Measurements from ENCODE around the gene HDAC8. TPM values are rescaled to one million over a fixed set of nuclear protein-coding genes. Genes with fewer than 3 reads are reported as not detected.
"Not testable (repeated sequence)": the region's sequence is repeated elsewhere in the genome, so short reads cannot be mapped to it uniquely, and the experiment has no call there.

Gene HDAC8
- total RNA-seq, 2 donors from 2014 or later, result 12.0 to 13.0 TPM

DNA sequence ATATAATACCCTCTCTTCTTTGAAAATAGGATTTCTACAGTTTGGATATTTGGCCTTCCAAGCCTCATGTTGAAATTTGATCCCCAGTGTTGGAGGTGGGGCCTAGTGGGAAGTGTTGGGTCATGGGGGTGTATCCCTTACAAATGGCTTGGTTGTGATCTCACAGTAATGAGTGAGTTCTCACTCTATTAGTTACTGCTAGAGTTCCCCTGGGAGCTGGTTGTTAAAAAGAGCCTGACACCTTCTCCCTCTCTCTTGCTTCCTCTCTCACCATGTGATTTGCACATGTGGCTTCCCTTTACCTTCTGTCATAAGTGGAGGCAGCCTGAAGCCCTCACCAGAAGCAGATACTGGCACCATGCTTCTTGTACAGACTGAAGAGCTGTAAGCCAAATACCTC is 73.9 kb downstream of the HDAC8 start:
- no peaks in the 10 kb centered on the region for H3K36me3 ChIP-seq
- H3K27me3 ChIP-seq, result no peaks in the 10 kb centered on the region
- no peak overlapping the region for H3K27ac ChIP-seq

DNA sequence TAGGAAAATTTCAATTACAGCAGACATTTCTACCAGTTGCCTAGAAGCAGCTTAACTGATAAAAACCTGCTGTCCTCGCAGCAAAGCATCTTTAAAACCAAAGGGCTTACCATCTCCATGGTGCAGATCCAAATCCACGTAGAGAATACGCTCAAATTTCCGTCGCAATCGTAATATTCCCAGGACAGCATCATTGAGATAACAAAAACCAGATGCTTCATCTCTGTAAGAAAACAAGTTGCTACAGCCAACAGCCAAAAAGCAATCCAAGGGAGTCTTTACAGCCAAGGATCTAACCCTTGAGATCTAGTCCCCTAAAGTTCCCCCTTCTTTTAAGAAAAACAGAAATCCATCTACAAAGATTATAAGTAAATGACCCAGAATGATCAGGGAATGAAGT is 77.6 kb downstream of the HDAC8 start:
- Histone ChIP-seq H3K4me1 (no peaks in the 10 kb centered on the region), H3K27me3 (no peaks in the 10 kb centered on the region), H3K27ac (no peak overlapping the region), H3K4me3 (no peak overlapping the region), H3K36me3 (no peaks in the 10 kb centered on the region), H3K9me3 (no peaks in the 10 kb centered on the region)
- DNase-seq (ENCODE audit: low spot score), result no peak
- TF ChIP-seq, protein P1, sequence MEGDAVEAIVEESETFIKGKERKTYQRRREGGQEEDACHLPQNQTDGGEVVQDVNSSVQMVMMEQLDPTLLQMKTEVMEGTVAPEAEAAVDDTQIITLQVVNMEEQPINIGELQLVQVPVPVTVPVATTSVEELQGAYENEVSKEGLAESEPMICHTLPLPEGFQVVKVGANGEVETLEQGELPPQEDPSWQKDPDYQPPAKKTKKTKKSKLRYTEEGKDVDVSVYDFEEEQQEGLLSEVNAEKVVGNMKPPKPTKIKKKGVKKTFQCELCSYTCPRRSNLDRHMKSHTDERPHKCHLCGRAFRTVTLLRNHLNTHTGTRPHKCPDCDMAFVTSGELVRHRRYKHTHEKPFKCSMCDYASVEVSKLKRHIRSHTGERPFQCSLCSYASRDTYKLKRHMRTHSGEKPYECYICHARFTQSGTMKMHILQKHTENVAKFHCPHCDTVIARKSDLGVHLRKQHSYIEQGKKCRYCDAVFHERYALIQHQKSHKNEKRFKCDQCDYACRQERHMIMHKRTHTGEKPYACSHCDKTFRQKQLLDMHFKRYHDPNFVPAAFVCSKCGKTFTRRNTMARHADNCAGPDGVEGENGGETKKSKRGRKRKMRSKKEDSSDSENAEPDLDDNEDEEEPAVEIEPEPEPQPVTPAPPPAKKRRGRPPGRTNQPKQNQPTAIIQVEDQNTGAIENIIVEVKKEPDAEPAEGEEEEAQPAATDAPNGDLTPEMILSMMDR (IDR thresholded peaks at IDR 0.05), result no peak

More for the DNA sequence above, 73.9 kb downstream of the HDAC8 start:
- Histone ChIP-seq H3K9me3 (peaks cover 0 to 12% of the 10 kb centered on the region in 2 donors), H3K4me1 (no peaks in the 10 kb centered on the region), H3K4me3 (no peak overlapping the region)
- DNase-seq (ENCODE audit: low spot score), result no peak
- TF ChIP-seq, protein P1 (IDR thresholded peaks at IDR 0.05), result no peak

DNA sequence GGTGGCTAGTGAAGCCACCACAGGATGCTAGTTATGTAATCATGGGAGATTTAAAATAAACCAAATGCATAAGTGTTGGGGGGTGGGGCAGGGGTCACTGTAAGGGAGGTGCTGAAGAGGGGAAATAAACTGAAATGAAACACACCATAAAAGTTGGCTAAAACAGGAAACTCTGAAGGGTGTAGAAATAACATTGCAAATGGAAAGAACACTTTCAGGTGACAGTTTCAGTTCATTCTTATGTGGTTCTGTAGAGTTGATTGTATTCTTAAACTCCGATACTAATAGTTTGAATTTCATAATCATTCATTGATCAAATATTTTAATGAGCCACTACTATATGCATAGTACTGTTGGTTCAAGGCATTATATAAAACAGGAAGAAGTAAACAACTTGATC is 80.1 kb downstream of the HDAC8 start:
- H3K4me1 ChIP-seq, result no peaks in the 10 kb centered on the region
- H3K9me3 ChIP-seq, result no peaks in the 10 kb centered on the region
- no peak overlapping the region for H3K27ac ChIP-seq
- DNase-seq (ENCODE audit: low spot score), result no peak
- TF ChIP-seq, protein P1 (IDR thresholded peaks at IDR 0.05), result no peak
- no peaks in the 10 kb centered on the region for H3K27me3 ChIP-seq
- H3K4me3 ChIP-seq, result no peak overlapping the region
- peaks cover 6% of the 10 kb centered on the region for H3K36me3 ChIP-seq

DNA sequence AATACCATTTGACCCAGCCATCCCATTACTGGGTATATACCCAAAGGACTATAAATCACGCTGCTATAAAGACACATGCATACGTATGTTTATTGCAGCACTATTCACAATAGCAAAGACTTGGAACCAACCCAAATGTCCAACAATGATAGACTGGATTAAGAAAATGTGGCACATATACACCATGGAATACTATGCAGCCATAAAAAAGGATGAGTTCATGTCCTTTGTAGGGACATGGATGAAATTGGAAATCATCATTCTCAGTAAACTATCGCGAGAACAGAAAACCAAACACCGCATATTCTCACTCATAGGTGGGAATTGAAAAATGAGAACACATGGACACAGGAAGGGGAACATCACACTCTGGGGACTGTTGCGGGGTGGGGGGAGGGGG is 82.4 kb downstream of the HDAC8 start:
- not testable (repeated sequence) for H3K4me3 ChIP-seq; H3K4me1 ChIP-seq; H3K9me3 ChIP-seq; H3K27me3 ChIP-seq; DNase-seq (ENCODE audit: low spot score); H3K27ac ChIP-seq; H3K36me3 ChIP-seq

DNA sequence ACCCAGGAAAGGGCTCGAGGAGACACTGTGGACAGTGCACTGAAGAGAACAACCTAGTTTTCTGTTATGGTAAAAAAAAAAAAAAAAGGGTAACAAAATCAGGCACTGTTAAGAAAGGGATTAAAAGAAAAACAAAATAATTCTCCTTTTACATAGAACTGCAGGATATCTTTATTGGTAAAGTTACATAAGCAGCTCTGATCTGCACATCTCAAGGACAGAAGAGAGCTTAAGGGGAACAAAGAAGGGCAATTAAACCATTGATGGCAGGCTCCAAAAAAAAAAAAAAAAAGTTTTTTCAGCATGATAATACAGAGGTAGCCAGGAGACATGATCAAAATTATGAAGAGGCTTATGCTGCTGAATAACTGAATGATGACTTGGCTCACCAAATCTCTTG is 85.0 kb downstream of the HDAC8 start:
- H3K4me1 ChIP-seq, result no peaks in the 10 kb centered on the region
- TF ChIP-seq, protein P1 (IDR thresholded peaks at IDR 0.05), result no peak
- no peaks in the 10 kb centered on the region for H3K27me3 ChIP-seq
- H3K27ac ChIP-seq, result no peak overlapping the region
- H3K36me3 ChIP-seq, result peaks cover 6% of the 10 kb centered on the region
- no peak for DNase-seq (ENCODE audit: low spot score)
- H3K4me3 ChIP-seq, result no peak overlapping the region
- H3K9me3 ChIP-seq, result peaks cover 0 to 9% of the 10 kb centered on the region in 2 donors

DNA sequence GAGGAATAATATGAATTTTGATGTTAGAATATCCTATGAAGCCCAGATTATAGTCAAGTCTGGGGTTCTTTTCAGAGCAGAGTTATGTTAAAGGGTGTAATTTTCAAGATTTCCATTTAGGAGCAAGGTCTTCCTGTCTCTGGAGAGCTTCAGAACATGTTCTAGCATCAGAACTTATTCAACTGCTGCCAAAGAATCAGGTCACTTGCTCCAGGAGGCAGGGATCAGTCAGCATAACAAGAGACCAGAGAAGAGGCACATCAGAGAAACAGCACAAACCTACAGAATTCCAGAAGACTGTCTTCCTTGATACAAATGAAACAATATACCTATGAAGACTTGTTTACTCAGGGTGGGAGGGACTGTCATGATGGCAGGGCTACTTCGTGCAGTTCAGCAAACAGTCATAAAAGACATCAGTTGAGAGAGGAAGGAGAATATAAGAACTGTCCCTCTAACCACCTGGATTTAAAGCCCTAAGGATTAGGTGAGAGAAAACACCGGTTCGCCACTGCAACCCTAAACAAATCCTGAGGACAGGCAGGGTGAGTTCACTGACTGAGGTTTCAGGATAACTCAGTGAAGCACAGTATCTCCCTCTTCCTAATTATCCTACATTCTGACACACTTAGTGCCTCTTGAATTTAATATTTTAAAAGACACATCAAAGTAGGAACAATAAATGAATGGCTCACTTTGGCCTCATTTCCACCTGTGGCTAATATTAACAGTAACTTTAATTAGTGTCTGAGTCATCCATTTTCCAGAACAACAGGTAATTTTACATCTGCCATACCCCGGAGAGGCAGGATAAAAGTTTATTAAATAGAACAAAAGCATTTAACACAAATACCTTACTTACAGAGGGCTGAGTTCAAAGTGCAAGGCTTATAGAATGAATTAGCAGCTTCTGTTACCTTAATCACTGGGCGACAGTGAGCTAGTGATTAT is 93.0 kb downstream of the HDAC8 start:
- TF ChIP-seq, protein P1 (IDR thresholded peaks at IDR 0.05), result no peak
- H3K4me3 ChIP-seq, result no peak overlapping the region
- no peaks in the 10 kb centered on the region for H3K36me3 ChIP-seq
- H3K27me3 ChIP-seq, result no peaks in the 10 kb centered on the region
- H3K4me1 ChIP-seq, result no peaks in the 10 kb centered on the region
- H3K27ac ChIP-seq, result no peak overlapping the region
- DNase-seq (ENCODE audit: low spot score), result no peak
- H3K9me3 ChIP-seq, result peaks cover 0 to 9% of the 10 kb centered on the region in 2 donors

All from right atrium auricular region (tissue), 2 donors.